ACC112 (cell line): ENCODE results near the gene SOX6.

Experiments used
- H2AFZ ChIP-seq: fragments of 200-600 bp; sonication (generic); one replicate; pipeline ENCODE4 v1.6.0; 2017; ENCODE audit warnings: antibody characterized with exemption, low read length; ENCODE audit not compliant: unreplicated experiment
- H3K27ac ChIP-seq: fragments of 200-600 bp; sonication (generic); 2 replicates; pipeline ENCODE4 v1.5.1; 2014; ENCODE audit warnings: low read depth, mild to moderate bottlenecking, antibody characterized with exemption, low read length, moderate library complexity
- H3K27me3 ChIP-seq: fragments of 200-600 bp; sonication (generic); 2 replicates; pipeline ENCODE4 v1.6.1; 2014; ENCODE audit warnings: mild to moderate bottlenecking, antibody characterized with exemption, low read length, moderate library complexity, mixed read lengths; ENCODE audit not compliant: insufficient read depth
- H3K36me3 ChIP-seq: fragments of 200-600 bp; sonication (generic); 2 replicates; pipeline ENCODE4 v1.6.1; 2016; ENCODE audit warnings: mild to moderate bottlenecking, antibody characterized with exemption, low read length, moderate library complexity, mixed read lengths; ENCODE audit not compliant: insufficient read depth
- H3K4me1 ChIP-seq: fragments of 200-600 bp; sonication (generic); one replicate; pipeline ENCODE4 v1.6.1; 2016; ENCODE audit warnings: low read length, mixed read lengths; ENCODE audit not compliant: insufficient read depth, unreplicated experiment, control insufficient read depth
- H3K4me3 ChIP-seq: fragments of 200-600 bp; sonication (generic); 2 replicates; pipeline ENCODE4 v1.5.1; 2014; ENCODE audit warnings: mild to moderate bottlenecking, low read depth, low read length
- H3K79me2 ChIP-seq: fragments of 200-600 bp; sonication (generic); one replicate; pipeline ENCODE4 v1.6.0; 2016; ENCODE audit warnings: low read length; ENCODE audit not compliant: control insufficient read depth, unreplicated experiment, insufficient read depth

SOX6 gene

GRCh38 chr11:16239141-16240105 is 116.9 kb downstream of the SOX6 start:
- Histone ChIP-seq H3K36me3 (no peaks in the 10 kb centered on the region), H3K4me3 (no peak overlapping the region), H2AFZ (no peak overlapping the region), H3K27ac (no peak overlapping the region), H3K27me3 (no peaks in the 10 kb centered on the region), H3K4me1 (no peaks in the 10 kb centered on the region), H3K79me2 (no peaks in the 10 kb centered on the region)

- Histone ChIP-seq H3K4me3 (no peak overlapping the region), H2AFZ (no peak overlapping the region), H3K27ac (no peak overlapping the region), H3K36me3 (no peaks in the 10 kb centered on the region), H3K27me3 (no peaks in the 10 kb centered on the region), H3K79me2 (no peaks in the 10 kb centered on the region), H3K4me1 (no peaks in the 10 kb centered on the region)
Observed at GRCh38 chr11:16226245-16226644, 130.1 kb downstream of the SOX6 start.

DNA sequence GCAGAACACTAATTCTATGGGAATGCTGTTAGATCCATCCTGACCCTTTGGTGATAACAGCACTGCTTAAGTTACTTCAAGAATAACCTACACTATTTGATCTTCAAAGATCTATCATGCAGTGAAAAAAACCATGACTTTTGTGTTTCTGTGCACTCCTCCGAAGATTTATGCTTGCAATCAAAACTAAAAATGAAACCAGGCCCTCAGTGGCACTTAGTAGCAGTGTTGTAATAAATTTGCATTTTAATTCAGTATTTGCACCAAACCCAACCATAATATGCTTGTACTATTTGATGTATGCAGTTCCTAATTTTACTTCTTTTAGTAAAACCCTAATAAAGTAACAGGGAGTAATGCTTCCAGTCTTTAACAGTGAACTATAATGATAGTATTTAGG is 130.7 kb downstream of the SOX6 start:
- Histone ChIP-seq H3K36me3 (no peaks in the 10 kb centered on the region), H3K27me3 (no peaks in the 10 kb centered on the region), H3K4me1 (no peaks in the 10 kb centered on the region), H3K27ac (no peak overlapping the region), H2AFZ (no peak overlapping the region), H3K4me3 (no peak overlapping the region), H3K79me2 (no peaks in the 10 kb centered on the region)

DNA sequence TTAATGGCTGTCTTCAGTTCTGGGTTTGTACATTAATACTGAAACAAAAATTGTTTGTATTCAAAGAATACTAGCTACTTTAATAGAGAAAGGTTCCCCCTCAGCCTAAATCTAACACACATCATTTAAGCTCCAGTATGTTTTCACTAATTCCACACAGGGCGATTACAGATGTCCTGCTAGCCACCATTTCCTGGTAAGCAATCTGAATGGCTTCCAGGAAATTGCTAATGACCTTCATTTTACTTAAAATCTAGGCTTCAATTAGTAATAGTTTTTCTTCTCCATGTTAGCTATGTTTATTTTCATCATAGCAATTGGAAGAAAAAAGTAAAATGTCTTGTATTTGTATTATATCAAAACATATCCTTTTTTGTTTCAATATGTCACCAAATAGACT is 132.8 kb downstream of the SOX6 start:
- Histone ChIP-seq H3K27me3 (no peaks in the 10 kb centered on the region), H2AFZ (no peak overlapping the region), H3K4me1 (no peaks in the 10 kb centered on the region), H3K36me3 (no peaks in the 10 kb centered on the region), H3K79me2 (no peaks in the 10 kb centered on the region), H3K27ac (no peak overlapping the region), H3K4me3 (no peak overlapping the region)

DNA sequence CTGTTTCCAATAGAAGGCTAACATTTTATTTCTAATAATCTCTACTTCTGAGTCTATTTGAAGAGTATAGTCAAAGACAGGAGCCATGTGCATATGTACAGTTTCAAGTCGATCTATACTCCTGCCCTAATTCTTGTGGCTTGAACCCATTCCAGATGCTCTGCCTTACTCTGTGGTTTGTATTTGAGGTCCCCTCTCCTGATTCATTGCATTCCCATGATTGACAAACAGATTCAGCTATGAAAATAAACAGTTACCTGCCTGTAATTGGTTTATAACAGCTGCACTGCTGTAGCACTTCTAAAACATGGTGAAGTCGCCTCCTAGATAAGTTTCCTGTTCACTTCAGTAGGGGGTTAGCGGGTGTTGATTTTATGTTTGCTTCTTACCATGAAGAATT is 138.7 kb downstream of the SOX6 start:
- Histone ChIP-seq H3K27me3 (no peaks in the 10 kb centered on the region; the same call in 1 of the 2 replicates), H3K4me1 (no peaks in the 10 kb centered on the region), H3K36me3 (no peaks in the 10 kb centered on the region), H3K79me2 (no peaks in the 10 kb centered on the region), H2AFZ (no peak overlapping the region), H3K27ac (no peak overlapping the region), H3K4me3 (no peak overlapping the region)

DNA sequence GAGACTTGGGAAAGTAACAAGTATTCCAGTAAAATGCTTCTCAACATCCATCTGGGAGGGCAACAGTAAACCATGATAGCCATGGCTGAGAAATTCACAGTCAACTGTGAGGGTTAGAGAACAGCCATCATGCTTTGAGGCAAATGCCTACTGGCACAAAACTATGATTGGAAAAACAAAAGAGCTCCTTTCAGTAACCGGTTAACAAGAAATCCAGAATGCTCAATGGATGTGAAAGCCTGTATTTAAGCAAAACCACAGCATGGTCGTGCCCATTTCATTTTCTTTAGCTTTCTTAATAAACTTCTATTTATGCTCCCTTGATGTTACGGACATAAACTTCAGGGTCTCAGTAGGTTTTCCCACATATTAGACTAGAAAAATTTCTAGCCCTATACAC is 139.5 kb downstream of the SOX6 start:
- Histone ChIP-seq H3K4me1 (no peaks in the 10 kb centered on the region), H3K27me3 (no peaks in the 10 kb centered on the region; the same call in 1 of the 2 replicates), H3K4me3 (no peak overlapping the region), H3K79me2 (no peaks in the 10 kb centered on the region), H2AFZ (no peak overlapping the region), H3K27ac (no peak overlapping the region), H3K36me3 (no peaks in the 10 kb centered on the region)

- Histone ChIP-seq H3K27ac (no peak overlapping the region), H2AFZ (no peak overlapping the region), H3K79me2 (no peaks in the 10 kb centered on the region), H3K4me3 (no peak overlapping the region), H3K36me3 (no peaks in the 10 kb centered on the region), H3K4me1 (no peaks in the 10 kb centered on the region), H3K27me3 (no peaks in the 10 kb centered on the region; the same call in 1 of the 2 replicates)
Observed at GRCh38 chr11:16215352-16215751, 141.0 kb downstream of the SOX6 start.

GRCh38 chr11:16211407-16211806 is 144.9 kb downstream of the SOX6 start:
- no peaks in the 10 kb centered on the region for H3K36me3 ChIP-seq
- H3K27me3 ChIP-seq: no peaks in the 10 kb centered on the region; the same call in 1 of the 2 replicates
- H3K27ac ChIP-seq: no peak overlapping the region
- no peaks in the 10 kb centered on the region for H3K79me2 ChIP-seq
- H3K4me1 ChIP-seq: no peaks in the 10 kb centered on the region
- no peak overlapping the region for H2AFZ ChIP-seq
- H3K4me3 ChIP-seq: no peak overlapping the region

DNA sequence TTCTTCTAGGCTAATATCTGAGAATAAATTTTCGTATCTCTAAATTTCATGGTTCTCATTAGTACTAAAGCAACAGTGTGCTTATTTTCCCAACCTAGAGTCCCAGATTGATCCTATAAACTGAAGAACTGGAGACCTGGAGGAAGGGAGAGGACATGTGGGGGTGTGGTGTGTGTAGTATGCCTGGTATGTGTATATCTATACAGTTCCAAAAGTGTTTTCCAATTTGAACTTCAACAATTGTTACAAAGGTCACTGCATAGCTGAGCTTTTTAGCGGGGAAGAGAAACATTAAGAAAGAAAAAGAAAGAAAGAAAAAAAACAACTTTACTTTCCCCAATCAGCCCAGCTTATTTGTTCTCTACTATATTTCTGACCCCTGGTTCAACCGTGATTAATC is 152.1 kb downstream of the SOX6 start:
- no peaks in the 10 kb centered on the region for H3K36me3 ChIP-seq
- H3K79me2 ChIP-seq: no peaks in the 10 kb centered on the region
- no peaks in the 10 kb centered on the region for H3K4me1 ChIP-seq
- H3K27ac ChIP-seq: no peak overlapping the region
- 0 out of 2 replicates have a peak, but pooled peaks cover 3% of the 10 kb centered on the region for H3K27me3 ChIP-seq
- no peak overlapping the region for H3K4me3 ChIP-seq
- H2AFZ ChIP-seq: no peak overlapping the region

- H3K36me3 ChIP-seq: no peaks in the 10 kb centered on the region
Observed at GRCh38 chr11:16195651-16196050, 160.7 kb downstream of the SOX6 start.

GRCh38 chr11:16194566-16194965 is 161.8 kb downstream of the SOX6 start:
- H3K4me3 ChIP-seq: no peak overlapping the region
- H3K36me3 ChIP-seq: no peaks in the 10 kb centered on the region
- no peak overlapping the region for H3K27ac ChIP-seq
- H3K4me1 ChIP-seq: no peaks in the 10 kb centered on the region
- no peaks in the 10 kb centered on the region for H3K79me2 ChIP-seq
- H2AFZ ChIP-seq: no peak overlapping the region
- no peaks in the 10 kb centered on the region for H3K27me3 ChIP-seq

More at GRCh38 chr11:16195651-16196050, 160.7 kb downstream of the SOX6 start:
- Histone ChIP-seq H3K4me1 (no peaks in the 10 kb centered on the region), H3K79me2 (no peaks in the 10 kb centered on the region), H3K27ac (no peak overlapping the region), H2AFZ (no peak overlapping the region), H3K4me3 (no peak overlapping the region), H3K27me3 (no peaks in the 10 kb centered on the region)
